Stimulated activated naive CD4-positive, alpha-beta T cell (primary cell): ENCODE data around the gene GTF2H3.
A peak's percentile ranks its signal among the peaks of the same experiment; 100 is the strongest.
"Not testable (repeated sequence)": the region's sequence is repeated elsewhere in the genome, so short reads cannot be mapped to it uniquely, and the experiment has no call there.

Experiments
- DNase-seq, 6 experiments: peaks; one replicate each; lab custom pipeline; 2025; lab: John Stamatoyannopoulos, UW

The GTF2H3 gene

DNA sequence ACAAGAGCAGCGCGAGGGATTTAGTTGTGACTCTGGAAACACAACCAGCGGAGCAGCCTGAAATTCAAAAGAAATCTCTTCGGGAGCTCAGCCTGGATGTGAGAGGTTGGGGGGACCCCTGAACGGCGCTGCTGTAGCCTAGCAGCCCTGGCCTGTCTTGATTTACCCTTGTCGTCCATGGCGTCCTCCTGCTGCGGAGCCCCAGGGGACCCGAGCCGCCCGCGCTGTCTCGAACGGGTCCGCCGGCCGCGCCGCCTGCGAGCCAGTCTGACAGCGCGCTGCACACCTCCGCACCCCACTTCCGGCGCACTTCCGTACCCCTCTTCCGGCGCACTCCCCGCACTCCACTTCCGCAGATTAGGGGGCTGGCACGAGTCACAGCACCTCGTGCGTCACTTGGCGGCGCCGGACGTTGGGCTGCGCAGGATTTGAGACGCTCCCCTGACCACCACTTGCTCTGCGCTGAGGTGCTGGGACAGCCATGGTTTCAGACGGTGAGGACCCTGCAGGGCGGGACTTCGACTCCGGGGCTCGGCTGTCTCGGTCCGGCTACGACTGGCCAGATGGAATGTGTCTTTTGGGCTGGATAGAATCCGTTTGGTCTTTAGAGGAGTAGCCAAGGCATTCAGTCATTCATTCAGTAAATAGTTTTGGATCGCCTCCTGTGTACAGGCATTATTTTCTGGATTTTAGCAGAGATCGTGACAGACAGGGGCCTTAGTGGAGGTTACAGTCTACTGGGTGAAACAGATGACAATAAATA is at the start of gene GTF2H3, which contains the start of gene EIF2B1:
TSS of gene GTF2H3 (plus strand) at position 451 of the 763 bp plus-strand sequence. CDS start at position 482, 31 bp downstream.
TSS of gene EIF2B1 (minus strand) at position 308 of the 763 bp plus-strand sequence. CDS start at position 179, 129 bp downstream.
- DNase-seq = peak; percentile 91 to 95 (median 93)

DNA sequence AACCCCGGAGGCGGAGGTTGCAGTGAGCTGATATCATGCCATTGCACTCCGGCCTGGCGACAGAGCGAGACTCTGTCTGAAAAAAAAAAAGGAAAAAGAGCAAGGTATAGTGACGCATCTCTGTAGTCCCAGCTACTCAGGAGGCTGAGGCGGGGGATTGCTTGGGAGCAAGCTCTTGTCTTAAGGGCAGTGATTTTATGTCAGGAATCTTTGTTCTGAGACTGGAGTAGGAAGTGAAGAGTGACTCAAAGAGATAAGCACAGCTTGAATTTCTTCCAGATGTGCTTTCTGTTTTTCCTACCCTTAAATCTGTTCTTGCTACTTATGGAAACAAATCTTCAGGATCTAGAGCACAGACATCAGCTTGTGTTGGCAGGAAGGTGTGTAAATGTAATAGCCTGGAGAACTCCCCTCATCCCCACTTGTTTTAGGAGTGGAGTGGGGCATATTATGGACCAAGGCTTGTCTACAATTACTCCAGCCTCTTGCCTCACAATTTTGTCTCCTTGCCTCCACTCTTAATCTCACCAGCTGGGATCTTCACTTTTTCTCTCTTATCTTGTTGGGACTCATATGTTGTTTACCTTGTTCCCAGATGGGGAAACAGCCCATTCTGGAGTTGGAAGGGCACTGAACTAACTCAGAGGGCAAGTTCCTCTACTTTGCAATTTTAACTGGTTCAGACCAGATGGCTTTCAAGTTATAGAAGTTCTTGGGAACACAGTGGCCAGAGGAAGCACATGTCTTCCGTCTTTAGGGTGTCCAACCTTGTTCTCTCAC is 41.7 kb upstream of the GTF2H3 start:
- no peak for DNase-seq

DNA sequence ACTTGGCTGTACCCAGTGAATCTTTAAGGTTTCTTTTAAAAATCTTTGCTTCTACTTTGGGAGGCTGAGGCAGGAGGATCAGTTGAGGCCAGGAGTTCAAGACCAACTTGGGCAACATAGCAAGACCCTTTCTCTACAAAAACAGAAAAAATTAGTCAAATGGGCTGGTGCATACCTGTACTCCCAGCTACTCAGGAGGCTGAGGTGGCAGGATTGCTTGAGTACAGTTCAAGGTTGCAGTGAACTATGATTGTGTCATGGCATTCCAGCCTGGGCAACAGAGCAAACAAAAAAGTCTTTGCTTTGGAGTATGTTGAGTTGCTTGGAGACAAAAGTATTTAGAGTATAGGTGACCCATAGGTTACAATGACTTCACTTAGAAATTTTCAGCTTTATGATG is 37.9 kb upstream of the GTF2H3 start:
- DNase-seq = no peak

DNA sequence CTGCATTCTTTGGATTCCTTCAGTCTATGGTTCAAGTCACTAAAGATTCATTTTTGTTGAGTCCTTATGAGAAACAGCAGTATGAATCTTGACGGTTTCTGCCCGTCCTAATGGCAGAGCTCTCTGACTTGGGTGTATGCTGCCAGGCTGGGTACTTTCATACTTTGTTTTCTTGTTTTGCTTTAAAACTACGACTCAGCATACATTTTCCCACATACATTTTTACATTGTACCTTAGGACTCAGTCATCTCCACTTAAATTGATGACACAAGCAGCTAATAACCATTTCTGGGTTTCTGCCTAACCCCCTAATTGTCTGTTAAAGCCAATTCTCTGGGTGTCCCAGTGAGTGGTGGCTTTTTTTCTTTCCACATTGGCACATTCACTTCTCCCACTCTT is 36.5 kb upstream of the GTF2H3 start:
- no peak for DNase-seq

DNA sequence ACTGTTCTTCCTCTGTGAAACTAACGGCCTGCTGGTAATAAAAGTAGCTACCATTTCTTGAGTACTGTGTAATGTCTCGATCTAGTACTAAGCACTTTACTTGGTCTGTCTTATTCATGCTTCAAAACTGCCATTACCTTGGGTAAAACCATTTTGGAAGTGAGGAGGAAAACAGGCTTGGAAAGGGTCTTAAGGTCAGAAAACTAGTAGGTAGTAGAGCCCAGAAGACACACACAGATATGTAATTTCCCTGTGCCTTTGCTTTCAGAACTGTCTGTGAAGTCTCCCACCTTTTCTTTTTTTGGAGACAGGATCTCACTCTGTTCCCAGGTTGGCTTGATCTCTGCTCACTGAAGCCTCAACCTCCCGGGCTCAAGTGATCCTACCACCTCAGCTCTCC is 35.1 kb upstream of the GTF2H3 start:
- no peak for DNase-seq

DNA sequence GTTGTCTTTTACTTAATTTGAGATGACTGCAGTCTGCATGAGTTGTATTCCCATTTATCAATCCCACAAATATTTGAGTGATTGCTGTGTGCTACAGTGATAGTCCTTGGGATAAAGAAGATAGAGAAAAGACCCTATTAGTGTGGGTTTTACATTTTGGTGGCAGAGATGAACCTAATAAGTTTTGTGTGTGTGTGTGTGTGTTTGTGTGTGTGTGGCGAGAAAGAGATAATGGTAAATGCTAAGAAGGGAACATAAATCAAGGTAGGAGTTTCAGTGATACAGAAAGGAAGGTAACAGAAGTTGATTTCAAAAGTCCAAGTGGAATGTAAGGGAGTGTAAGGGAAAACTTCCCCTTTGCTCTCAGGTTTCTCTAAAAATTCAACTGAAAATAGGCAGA is 34.3 kb upstream of the GTF2H3 start:
- no peak for DNase-seq

DNA sequence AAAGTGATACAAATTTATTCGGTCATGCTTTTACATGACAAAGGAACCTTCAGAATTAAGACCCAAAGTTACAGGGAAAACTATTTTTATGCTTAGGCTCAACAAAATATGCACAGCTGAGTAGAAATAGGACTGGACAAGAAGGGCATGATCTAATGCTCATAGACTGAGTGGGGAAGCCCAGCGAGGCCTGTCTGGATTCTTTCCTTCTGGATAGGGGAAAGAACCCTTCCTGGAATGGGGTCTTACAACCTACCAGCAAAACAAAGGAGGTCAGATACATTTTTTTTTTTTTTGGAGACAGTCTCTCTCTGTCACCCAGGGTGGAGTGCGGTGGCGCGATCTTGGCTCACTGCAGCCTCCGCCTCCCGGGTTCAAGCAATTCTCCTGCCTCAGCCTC is 33.9 kb upstream of the GTF2H3 start:
- no peak for DNase-seq

DNA sequence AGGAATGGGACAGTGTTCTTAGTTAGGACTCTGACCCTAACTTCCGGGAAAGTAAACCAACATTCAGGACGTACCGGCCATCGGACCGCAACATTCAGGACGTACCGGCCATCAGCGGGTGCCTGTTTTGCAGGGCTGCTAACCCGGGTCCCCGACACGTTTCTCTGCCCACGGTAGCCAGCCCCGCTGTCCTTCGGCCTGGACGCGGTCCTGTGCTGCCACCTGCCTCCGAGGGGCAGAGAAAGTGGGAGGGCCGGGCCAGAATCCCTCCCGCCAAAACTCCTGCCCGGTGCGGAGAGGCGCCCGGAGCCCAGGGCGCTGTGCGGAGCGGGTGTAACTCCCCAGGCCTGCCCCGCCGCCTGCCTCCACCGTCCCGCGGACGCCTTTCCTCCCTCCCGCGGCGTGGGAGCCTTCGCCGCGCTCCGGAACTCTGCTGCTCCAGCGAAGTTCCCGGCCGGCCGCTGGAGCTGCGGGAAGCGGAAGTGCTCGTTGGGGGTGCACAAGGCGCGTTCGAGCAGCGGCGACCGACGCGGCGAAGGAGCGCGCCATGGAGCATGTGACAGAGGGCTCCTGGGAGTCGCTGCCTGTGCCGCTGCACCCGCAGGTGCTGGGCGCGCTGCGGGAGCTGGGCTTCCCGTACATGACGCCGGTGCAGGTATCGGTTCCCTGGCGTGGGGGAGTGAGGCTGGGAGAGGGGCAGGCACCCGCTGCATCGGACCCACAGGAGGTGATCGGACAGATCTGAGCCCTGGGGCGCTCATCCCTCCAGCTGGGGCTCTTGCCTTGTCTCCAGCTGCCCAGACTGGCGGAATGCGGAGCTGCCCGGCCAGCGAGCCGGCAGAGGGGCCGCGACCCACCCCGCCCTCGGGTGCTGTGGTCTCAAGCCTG is 31.8 kb upstream of the GTF2H3 start, which contains the start of gene DDX55:
TSS of gene DDX55 (plus strand) at position 498 of the 888 bp plus-strand sequence. CDS start at position 548, 50 bp downstream.
- peak; percentile 72 to 87 (median 82) for DNase-seq

DNA sequence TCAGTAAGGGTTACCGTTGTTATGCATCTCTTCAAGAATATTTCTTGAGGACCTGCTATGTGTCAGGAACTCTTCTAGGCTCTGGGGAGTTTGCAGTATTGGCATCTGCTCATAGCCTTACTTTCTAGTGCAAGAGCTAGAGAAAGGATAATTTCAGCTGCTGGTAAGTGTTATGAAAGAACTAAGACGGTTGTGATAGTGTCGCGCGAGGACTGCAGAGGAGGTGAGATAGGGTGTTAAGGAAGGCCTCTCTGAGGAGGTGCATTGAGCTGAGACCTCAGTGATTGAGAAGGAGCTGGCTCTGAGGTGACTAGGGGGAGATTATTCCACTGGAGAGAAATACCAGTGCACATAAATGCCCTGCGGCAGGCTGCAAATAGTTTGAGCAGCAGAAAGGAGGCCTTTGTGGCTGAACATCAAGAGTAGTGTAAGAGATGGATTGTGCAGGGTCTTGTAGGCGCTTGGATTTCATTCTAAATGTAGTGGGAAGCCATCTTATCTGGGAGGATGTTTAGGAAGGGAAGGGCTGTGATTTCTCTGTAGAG is 30.9 kb upstream of the GTF2H3 start:
- DNase-seq = no peak

DNA sequence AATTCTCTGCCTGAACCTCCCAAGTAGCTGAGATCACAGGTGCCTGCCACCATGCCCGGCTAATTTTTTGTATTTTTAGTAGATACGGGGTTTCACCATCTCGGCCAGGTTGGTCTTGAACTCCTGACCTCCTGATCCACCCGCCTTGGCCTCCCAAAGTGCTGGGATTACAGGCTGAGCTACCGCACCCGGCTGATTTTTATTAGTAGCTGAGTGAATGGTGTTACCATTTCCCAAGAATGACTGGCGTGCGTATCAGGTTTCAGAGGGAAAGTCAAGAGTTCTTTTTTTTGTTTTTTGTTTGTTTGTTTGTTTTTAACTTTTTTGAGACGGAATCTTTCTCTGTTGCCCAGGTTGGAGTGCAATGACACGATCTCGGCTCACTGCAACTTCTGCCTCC is 30.1 kb upstream of the GTF2H3 start:
- not testable (repeated sequence) for DNase-seq

DNA sequence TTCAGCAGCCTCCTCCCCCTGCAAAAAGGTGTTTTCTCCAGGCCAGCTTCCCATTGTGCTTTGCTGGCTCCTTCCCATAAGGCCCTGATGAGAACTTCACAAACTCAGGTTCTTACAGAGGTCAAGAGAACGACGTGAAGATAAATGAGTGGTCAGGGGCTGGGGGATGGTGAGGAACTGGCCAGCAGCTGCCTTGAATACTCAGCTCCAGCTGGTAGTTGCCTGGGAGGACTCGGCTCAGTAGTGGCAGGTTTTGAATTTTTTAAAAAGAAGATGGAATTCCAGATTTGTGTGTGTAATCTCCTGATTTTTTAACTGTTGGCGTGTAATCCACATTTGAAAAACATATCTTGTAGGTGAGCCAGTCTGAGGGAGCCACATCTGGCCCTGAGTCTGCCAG is 25.9 kb upstream of the GTF2H3 start:
- DNase-seq = no peak

DNA sequence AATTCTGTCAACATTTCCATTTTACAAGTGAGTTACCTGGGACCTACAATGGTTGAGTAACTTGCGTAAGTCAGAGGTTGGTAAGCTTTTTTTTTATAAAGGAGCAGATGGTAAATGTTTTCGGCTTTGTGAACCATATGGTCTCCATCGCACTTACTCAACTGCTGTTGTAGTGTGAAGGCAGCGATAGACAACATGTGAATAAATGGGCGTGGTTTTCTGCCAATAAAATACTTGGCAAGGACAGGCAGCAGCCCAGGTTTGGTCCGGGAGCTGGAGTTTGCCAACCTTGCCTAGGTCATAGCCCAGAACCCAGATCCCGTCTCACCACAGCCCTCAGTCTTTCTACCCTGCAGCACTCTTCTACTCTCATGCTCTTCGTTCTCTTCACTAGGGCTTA is 25.4 kb upstream of the GTF2H3 start:
- no peak for DNase-seq

DNA sequence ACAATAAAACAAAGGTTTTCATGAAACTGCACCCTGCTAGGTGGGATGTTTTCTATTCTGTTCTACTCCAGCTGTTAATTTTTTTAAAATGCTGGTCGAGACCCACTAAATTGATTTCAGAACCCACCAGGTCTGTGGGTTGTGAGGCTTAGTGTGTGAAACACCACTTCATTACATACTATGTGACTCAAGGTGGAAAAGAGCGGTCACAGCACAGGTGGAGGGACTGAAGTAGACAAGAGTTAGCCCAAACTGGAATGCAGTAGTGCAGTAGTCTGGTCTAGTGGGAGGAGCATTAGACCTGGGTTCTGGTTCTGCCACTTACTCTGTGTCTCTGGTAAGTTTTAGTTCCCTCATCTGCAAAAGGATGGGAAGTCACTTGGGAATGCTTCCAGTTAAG is 19.5 kb upstream of the GTF2H3 start:
- DNase-seq = no peak

DNA sequence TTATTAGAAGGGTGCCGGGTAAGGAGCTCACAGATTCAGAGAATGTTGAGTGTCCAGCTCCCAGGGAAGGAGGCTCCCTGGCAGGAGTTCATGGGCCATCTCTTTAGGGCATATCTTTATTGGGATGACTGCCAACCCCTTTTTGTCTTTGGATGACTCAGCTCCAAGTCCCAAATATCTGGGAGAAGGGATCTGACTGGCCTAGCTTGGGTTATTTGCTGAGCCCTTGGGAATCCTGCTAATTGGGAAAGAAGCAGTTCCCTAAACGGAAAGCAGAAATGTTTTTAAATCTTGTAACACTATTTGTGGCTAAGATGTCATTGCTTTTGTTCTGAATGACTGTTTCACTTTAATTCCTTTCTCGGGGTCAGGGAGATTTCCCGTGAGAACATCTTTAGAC is 19.1 kb upstream of the GTF2H3 start:
- no peak for DNase-seq

DNA sequence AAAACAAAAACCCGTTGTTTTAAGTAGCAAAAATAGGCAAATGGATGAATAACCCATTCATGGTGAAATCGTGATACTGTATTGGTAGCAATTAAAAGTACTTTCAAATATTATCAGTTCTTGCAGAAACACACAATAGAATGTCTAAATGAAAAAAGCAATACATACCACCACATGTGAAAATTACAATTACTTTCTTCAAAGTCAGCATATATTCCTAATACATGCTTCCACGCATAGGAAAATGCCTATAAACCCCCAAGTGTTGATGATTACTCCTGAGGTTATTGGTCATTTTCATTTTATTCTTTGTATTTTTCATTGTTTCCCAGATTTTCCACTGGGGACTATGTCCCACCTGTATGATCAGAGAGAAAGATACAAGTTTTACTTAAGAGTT is 16.5 kb upstream of the GTF2H3 start:
- DNase-seq = no peak

DNA sequence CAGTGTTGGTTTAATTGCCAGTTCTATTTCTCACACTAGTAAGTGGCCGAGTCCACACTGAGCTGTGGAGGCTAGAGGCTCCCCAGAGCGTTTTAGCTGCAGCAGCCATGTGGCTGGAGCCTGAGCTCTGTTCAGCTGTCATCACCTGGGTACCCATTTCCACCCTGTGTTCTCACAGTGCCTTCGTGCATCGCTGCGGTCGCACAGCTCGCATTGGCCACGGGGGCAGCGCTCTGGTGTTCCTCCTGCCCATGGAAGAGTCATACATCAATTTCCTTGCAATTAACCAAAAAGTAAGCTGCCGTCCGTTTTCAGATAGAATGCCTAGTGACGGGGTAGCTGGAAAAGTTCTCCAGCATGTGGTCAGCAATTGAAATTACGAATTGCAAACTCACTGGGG is 16.0 kb upstream of the GTF2H3 start:
- DNase-seq = no peak

DNA sequence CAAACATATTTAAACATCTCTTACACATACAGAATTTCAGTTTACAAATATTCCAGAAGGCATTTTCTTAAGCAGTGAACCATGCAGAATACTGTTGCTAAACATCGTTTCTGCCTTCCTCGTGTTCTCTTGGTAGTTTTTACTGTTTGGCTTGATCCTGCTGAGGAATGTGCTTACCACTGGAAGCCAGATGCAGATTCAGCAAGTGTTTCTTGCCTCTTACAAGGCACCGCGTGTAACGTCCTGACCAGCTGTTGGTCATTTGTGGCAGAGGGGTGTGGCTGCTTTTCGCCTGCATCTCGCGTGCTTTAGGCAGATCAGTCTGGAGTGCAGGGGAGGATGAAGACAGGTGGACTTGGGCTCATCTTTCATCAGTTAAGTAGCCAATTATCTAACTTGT is 12.5 kb upstream of the GTF2H3 start:
- DNase-seq = no peak

DNA sequence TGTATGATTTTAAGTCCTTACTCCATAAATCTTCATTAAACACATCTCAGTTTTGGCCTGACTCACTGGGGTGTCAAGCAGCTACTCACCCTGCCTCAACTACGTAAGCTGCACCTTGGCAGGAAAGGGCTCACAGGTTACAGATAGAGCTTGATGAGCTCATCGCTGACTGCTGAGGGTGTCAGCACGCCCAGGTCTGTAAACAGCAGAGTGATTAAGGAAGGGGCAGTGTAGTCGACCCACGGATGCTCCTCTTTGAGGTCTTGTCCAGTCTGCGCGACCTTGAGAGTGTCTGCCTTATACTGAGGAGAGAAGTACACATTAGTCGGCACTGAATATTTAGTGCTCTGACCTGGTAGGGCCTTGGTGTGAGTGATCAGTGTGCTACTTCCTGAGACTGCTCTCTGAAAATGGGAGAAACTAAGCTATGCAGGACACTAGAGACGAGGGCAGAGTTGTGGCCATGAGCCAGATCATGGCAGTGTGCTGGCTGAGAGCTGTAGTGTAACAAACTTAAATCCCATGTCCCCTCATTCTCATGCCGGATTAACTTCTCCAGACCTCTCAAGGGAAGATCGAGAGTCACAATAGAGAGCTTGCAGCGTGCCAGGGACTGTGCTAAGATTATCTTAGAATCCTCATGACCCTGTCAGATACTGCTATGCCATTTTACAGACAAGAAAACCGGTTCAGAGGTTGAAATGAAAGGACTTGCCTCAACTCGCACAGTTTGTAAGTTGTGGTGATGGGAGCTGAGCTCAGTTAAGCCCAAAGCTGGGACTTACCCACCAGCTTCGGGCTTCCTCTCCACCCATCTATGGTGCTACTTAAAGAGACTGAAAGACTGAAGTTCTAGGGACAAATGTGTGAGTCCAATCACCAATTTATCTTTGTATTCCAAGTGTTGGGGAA is 11.8 kb upstream of the GTF2H3 start:
- DNase-seq = no peak

DNA sequence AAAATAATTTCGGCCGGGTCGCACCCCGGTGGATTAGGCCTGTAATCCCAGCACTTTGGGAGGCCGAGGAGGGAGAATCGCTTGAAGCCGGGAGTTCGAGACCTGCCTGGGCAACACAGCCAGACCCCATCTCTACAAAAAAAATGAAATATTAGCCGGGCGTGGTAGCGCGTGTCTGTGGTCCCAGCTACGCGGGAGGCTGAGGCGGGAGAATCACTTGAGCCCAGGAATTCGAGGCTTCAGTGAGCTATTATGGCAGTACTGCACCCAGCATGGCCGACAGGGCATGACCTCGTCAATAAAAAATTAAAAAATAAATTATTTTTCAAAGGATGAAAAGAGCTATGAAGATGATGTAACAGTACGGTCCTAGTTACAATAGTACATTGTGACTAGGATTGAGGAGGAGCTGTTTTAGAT is 523 bp downstream of the GTF2H3 start:
- no peak for DNase-seq

DNA sequence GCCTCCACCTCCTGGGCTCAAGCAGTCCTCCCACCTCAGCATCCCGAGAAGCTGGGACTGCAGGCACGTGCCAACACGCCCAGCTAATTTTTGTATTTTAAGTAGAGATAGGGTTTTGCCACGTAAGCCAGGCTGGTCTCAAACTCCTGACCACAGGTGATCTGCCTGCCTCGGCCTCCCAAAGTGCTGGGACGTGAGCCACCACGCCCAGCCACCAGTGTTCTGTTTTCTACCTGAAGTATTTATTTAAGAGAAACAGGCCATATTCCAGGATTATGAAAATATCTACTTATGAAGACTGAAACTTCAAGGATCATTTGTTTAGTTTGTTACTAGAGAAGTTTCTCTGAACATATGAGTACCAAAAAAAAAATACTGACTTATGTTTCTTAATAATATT is 10.3 kb downstream of the GTF2H3 start:
- no peak for DNase-seq

DNA sequence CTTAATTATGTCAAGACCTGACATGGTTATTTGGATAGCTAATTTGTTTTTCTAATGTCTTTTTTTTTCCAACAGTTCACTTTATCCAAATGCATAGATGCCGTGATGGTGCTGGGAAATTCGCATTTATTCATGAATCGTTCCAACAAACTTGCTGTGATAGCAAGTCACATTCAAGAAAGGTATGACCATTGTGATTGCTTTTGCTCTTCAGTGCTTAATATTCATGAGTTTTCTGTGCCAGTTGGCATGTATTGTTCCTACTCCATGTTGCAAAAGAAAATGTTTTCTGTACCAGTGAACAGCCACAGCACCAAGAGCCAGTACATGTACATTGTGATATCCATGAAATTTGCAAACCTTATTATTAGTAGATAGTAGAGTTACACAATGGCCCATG is 11.8 kb downstream of the GTF2H3 start:
- DNase-seq = no peak
